B cell (primary cell): ENCODE results near the gene STPG4. TPM values are rescaled to one million over a fixed set of nuclear protein-coding genes. Genes with fewer than 3 reads are reported as not detected.
"Not testable (repeated sequence)": the region's sequence is repeated elsewhere in the genome, so short reads cannot be mapped to it uniquely, and the experiment has no call there.

Experiments used
- ATAC-seq: fragments of 200-7000 bp; cut with Tn5 transposase; one replicate; pipeline ENCODE4 v1.10.0; 2021; ENCODE audit warnings: low read depth, mild to moderate bottlenecking, moderate number of reproducible peaks, moderate library complexity
- CTCF ChIA-PET: fragments of 350-600 bp; sonication (Branson Sonifier 250); formaldehyde crosslinking; loops from one replicate; lab custom pipeline; 2021; ENCODE audit warnings: antibody characterized with exemption, inconsistent platforms; lab: Charles Lee
- POLR2A ChIA-PET: fragments of 350-600 bp; sonication (Branson Sonifier 250); formaldehyde crosslinking; loops from one replicate; lab custom pipeline; 2021; ENCODE audit warnings: antibody characterized with exemption; lab: Charles Lee
- DNase-seq: peaks from one replicate; pipeline ENCODE4 v3.0.0; 2013
- H2AFZ ChIP-seq: 2 replicates; pipeline ENCODE4 v1.6.1; 2012; ENCODE audit warnings: mild to moderate bottlenecking, low read depth, low read length; ENCODE audit not compliant: insufficient read depth, poor library complexity, severe bottlenecking
- H3K27ac ChIP-seq, 2 donors: 1 replicate in 1 of 2; 2 replicates in 1 of 2; pipeline ENCODE4 v1.5.1; 2012 to 2013; ENCODE audit warnings: low read length in 2 of 2, mild to moderate bottlenecking in 2 of 2, moderate library complexity in 1 of 2
- H3K27me3 ChIP-seq, 4 experiments: fragments of 200-600 bp in 1 of 4; sonication (generic) in 1 of 4; replicated peaks in 1 of 4; 1 replicate in 2 of 4; 2 replicates in 2 of 4; pipeline versions ENCODE4 v1.6.1 to v1.7.0; 2013 to 2016; ENCODE audit warnings: low read length in 3 of 4, mild to moderate bottlenecking in 2 of 4, mixed read lengths in 1 of 4, moderate library complexity in 1 of 4; ENCODE audit not compliant: insufficient read depth in 4 of 4, control insufficient read depth in 3 of 4; ENCODE audit errors: control extremely low read depth in 1 of 4
- H3K36me3 ChIP-seq, 2 experiments: replicated peaks in 1 of 2; 1 replicate in 1 of 2; 2 replicates in 1 of 2; pipeline versions ENCODE4 v1.6.1 to v1.7.1; 2013; ENCODE audit warnings: low read length in 1 of 2; ENCODE audit not compliant: insufficient read depth in 2 of 2, control insufficient read depth in 1 of 2; ENCODE audit errors: control extremely low read depth in 1 of 2, extremely low read depth in 1 of 2
- H3K4me1 ChIP-seq, 2 donors: fragments of 200-600 bp in 1 of 2; sonication (generic) in 1 of 2; 1 replicate in 1 of 2; 2 replicates in 1 of 2; pipeline versions ENCODE4 v1.5.1 to v1.6.1; 2013 to 2017; ENCODE audit warnings: low read length in 2 of 2; ENCODE audit not compliant: control insufficient read depth in 2 of 2, insufficient read depth in 2 of 2
- H3K4me2 ChIP-seq: replicated peaks from 2 replicates; pipeline ENCODE3; 2012; ENCODE audit warnings: mild to moderate bottlenecking, low read depth, low read length; ENCODE audit not compliant: poor library complexity, severe bottlenecking
- H3K4me3 ChIP-seq, 5 experiments: fragments of 200-600 bp in 1 of 5; sonication (generic) in 1 of 5; 1 replicate in 3 of 5; 2 replicates in 2 of 5; pipeline versions ENCODE4 v1.5.1 to v1.7.0; 2011 to 2016; ENCODE audit warnings: low read length in 4 of 5, mild to moderate bottlenecking in 4 of 5, low read depth in 2 of 5, control low read depth in 1 of 5, moderate library complexity in 1 of 5; ENCODE audit not compliant: insufficient read depth in 1 of 5; ENCODE audit errors: control extremely low read depth in 1 of 5, extremely low read depth in 1 of 5
- H3K79me2 ChIP-seq: fragments of 200-600 bp; sonication (generic); one replicate; pipeline ENCODE4 v1.6.0; 2016; ENCODE audit warnings: low read length; ENCODE audit not compliant: control insufficient read depth, insufficient read depth
- H3K9ac ChIP-seq: fragments of 200-600 bp; sonication (generic); 2 replicates; pipeline ENCODE4 v1.6.1; 2017; ENCODE audit warnings: mild to moderate bottlenecking, low read length, moderate library complexity
- H3K9me3 ChIP-seq, 3 donors: one replicate each; pipeline versions ENCODE4 v1.6.1 to v1.7.1; 2013; ENCODE audit warnings: low read length in 2 of 3; ENCODE audit not compliant: control insufficient read depth in 2 of 3, insufficient read depth in 1 of 3; ENCODE audit errors: control extremely low read depth in 1 of 3
- H4K20me1 ChIP-seq: 2 replicates; pipeline ENCODE4 v1.6.0; 2012; ENCODE audit warnings: mild to moderate bottlenecking, low read length; ENCODE audit not compliant: insufficient read depth, control insufficient read depth, poor library complexity, severe bottlenecking
- H3K27ac Mint-ChIP-seq: one replicate; pipeline ENCODE4 v1.8.0; 2021; ENCODE audit warnings: mixed read lengths
- H3K27me3 Mint-ChIP-seq: one replicate; pipeline ENCODE4 v1.8.0; 2021; ENCODE audit warnings: mixed read lengths
- H3K4me1 Mint-ChIP-seq: one replicate; pipeline ENCODE4 v1.8.0; 2021; ENCODE audit warnings: mixed read lengths
- H3K4me3 Mint-ChIP-seq: one replicate; pipeline ENCODE4 v1.8.0; 2021; ENCODE audit warnings: mixed read lengths
- H3K9me3 Mint-ChIP-seq: one replicate; pipeline ENCODE4 v1.8.0; 2022; ENCODE audit warnings: mixed read lengths; ENCODE audit not compliant: insufficient read depth
- CTCF ChIP-seq: fragments of 200-600 bp; IDR thresholded peaks from one replicate; pipeline ENCODE4 v1.8.0; 2022; ENCODE audit warnings: antibody characterized with exemption, mild to moderate bottlenecking
- EZH2 ChIP-seq: IDR thresholded peaks from 2 replicates; pipeline ENCODE4 v1.6.1; 2012; ENCODE audit warnings: borderline replicate concordance, low read depth, mild to moderate bottlenecking, moderate library complexity, low read length; ENCODE audit not compliant: insufficient read depth, poor library complexity, severe bottlenecking
- WGBS: methylation state at CpG from one replicate; pipeline ENCODE4 v1.1.5; 2013; ENCODE audit warnings: missing lambda C conversion rate; ENCODE audit not compliant: insufficient coverage; 5-methylcytosine and 5-hydroxymethylcytosine counted together
- intact Hi-C: fragments of 100-400 bp; cut with micrococcal nuclease; formaldehyde crosslinking; loops from one replicate; pipeline ENCODE4 v1.10.0; 2022
- polyA plus RNA-seq: library from polyadenylated mRNA; depleted of rRNA; stranded (reverse); fragments of >200 nt; gene quantifications from 2 replicates; pipeline ENCODE4 v1.2.3, GENCODE V29; 2012
- total RNA-seq, 2 donors: library from RNA; stranded (reverse); fragments of 120-200 nt in 1 of 2; gene quantifications; 1 replicate in 1 of 2; 2 replicates in 1 of 2; pipeline versions ENCODE4 v1.2.3 to v1.2.4, GENCODE V29; 2013 to 2022

STPG4 gene
- total and polyA plus RNA-seq, 2 donors (not counting 1 experiment from before 2014, with no cell fraction given): 0.31 to 0.79 TPM

- no CpG with 5 or more reads among the region's 3 CpGs for WGBS
- CTCF ChIA-PET: no interaction called here
Observed at GRCh38 chr2:47126783-47127182, 28.3 kb downstream of the STPG4 start.

GRCh38 chr2:47124740-47125139 lies 30.4 kb downstream of the STPG4 start:
- H3K27ac Mint-ChIP-seq, H3K4me1 ChIP-seq, POLR2A ChIA-PET, H2AFZ ChIP-seq, ATAC-seq, H3K4me2 ChIP-seq, DNase-seq, H3K27ac ChIP-seq, H3K9ac ChIP-seq, H3K27me3 Mint-ChIP-seq, H3K4me3 ChIP-seq, H3K4me1 Mint-ChIP-seq, intact Hi-C loops, H3K79me2 ChIP-seq, H4K20me1 ChIP-seq, H3K9me3 Mint-ChIP-seq, H3K4me3 Mint-ChIP-seq, H3K9me3 ChIP-seq, H3K27me3 ChIP-seq, H3K36me3 ChIP-seq: not testable (repeated sequence)
- CTCF ChIA-PET: interaction anchor here (1.0 to 1.1 kb wide), 2 partner anchors 28 to 189 kb away, joined by 3 read pairs; no protein-coding TSS in a partner anchor
- no CpG with 5 or more reads among the region's 4 CpGs for whole genome bisulfite sequencing

More at GRCh38 chr2:47126783-47127182, 28.3 kb downstream of the STPG4 start:
- DNase-seq: no peak
- intact Hi-C loops: no loop called here
- POLR2A ChIA-PET: no interaction called here
- no peaks in the 10 kb centered on the region for H3K9me3 Mint-ChIP-seq
- ATAC-seq: no peak
- no peaks in the 10 kb centered on the region for H4K20me1 ChIP-seq
- H3K27me3 ChIP-seq: peaks cover 0 to 3% (median 0%) of the 10 kb centered on the region in 4 experiments
- H3K79me2 ChIP-seq: no peaks in the 10 kb centered on the region
- H3K4me2 ChIP-seq: no peak overlapping the region
- no peak overlapping the region for H2AFZ ChIP-seq
- no peak overlapping the region for H3K27ac Mint-ChIP-seq
- peaks cover 3% of the 10 kb centered on the region for H3K27me3 Mint-ChIP-seq
- no peak overlapping the region for H3K9ac ChIP-seq
- no peaks in the 10 kb centered on the region for H3K36me3 ChIP-seq
- H3K4me1 ChIP-seq: no peaks in the 10 kb centered on the region
- no peak for TF ChIP-seq EZH2
- TF ChIP-seq CTCF: no peak
- peaks cover under 1% of the 10 kb centered on the region for H3K4me1 Mint-ChIP-seq
- no peak overlapping the region for H3K4me3 Mint-ChIP-seq
- H3K4me3 ChIP-seq: no peak overlapping the region
- no peak overlapping the region for H3K27ac ChIP-seq
- peaks cover 0 to 8% (median 0%) of the 10 kb centered on the region in 3 donors for H3K9me3 ChIP-seq

- H3K4me2 ChIP-seq, H3K79me2 ChIP-seq, H3K27me3 Mint-ChIP-seq, H2AFZ ChIP-seq, H3K4me3 Mint-ChIP-seq, H3K9me3 ChIP-seq, H3K27me3 ChIP-seq, intact Hi-C loops, H3K9me3 Mint-ChIP-seq, POLR2A ChIA-PET, H3K36me3 ChIP-seq, H3K4me3 ChIP-seq, H3K4me1 ChIP-seq, H3K27ac Mint-ChIP-seq, H3K9ac ChIP-seq, H3K27ac ChIP-seq, ATAC-seq, H3K4me1 Mint-ChIP-seq, DNase-seq, H4K20me1 ChIP-seq: not testable (repeated sequence)
- CTCF ChIA-PET: interaction anchor here (0.6 to 1.0 kb wide), 2 partner anchors 8 to 154 kb away, joined by 3 to 4 read pairs; no protein-coding TSS in a partner anchor
- 73% methylated on average over 2 of the region's 5 CpGs for WGBS
Observed at GRCh38 chr2:47120424-47120823, 34.7 kb downstream of the STPG4 start.
